NB4 (cell line): Measurements from ENCODE around the gene DOCK4.

Experiments
- POLR2A ChIP-seq: IDR thresholded peaks from 2 replicates; pipeline ENCODE4 v1.6.1; 2011; ENCODE audit warnings: mild to moderate bottlenecking; ENCODE audit not compliant: insufficient read length; ENCODE audit errors: extremely low read depth
- TF ChIP-seq, protein P1 (sequence below): IDR thresholded peaks from one replicate; pipeline ENCODE4 v1.5.1; 2012; ENCODE audit warnings: low read depth, low read length
- TF ChIP-seq, protein P2 (sequence below): IDR thresholded peaks from 2 replicates; pipeline ENCODE4 v1.6.1; 2011; ENCODE audit warnings: low read depth, low read length

DNA sequence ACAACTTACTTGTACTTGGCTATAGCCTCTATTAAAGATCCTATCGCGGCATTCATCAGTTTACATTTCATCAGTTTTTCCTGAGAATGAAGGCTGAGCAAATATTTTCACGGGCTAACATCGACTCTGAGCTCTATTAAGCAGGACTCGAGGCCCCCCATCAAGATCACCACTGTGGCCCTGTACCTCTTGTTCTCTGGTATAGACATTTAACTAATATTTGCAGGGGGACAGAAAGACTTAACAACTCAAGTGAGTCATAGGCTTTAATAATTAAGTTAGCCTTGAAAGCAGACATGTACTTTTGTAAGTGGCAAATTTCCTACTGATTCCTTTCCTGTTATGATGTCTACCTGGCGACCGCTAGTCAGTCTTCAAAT, 45.4 kb downstream of the DOCK4 start:
- TF ChIP-seq, protein P1, sequence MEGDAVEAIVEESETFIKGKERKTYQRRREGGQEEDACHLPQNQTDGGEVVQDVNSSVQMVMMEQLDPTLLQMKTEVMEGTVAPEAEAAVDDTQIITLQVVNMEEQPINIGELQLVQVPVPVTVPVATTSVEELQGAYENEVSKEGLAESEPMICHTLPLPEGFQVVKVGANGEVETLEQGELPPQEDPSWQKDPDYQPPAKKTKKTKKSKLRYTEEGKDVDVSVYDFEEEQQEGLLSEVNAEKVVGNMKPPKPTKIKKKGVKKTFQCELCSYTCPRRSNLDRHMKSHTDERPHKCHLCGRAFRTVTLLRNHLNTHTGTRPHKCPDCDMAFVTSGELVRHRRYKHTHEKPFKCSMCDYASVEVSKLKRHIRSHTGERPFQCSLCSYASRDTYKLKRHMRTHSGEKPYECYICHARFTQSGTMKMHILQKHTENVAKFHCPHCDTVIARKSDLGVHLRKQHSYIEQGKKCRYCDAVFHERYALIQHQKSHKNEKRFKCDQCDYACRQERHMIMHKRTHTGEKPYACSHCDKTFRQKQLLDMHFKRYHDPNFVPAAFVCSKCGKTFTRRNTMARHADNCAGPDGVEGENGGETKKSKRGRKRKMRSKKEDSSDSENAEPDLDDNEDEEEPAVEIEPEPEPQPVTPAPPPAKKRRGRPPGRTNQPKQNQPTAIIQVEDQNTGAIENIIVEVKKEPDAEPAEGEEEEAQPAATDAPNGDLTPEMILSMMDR = no peak
- no peak for TF ChIP-seq POLR2A
- TF ChIP-seq, protein P2, sequence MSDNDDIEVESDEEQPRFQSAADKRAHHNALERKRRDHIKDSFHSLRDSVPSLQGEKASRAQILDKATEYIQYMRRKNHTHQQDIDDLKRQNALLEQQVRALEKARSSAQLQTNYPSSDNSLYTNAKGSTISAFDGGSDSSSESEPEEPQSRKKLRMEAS = no peak
